ENCODE data around the gene TBATA.

Gene TBATA

GRCh38 chr10:70759781-70760180, 25.4 kb downstream of the TBATA start:
- Mint-ChIP-seq H3K4me1 (peaks cover 33% of the 10 kb centered on the region), H3K27me3 (ENCODE audit: low read depth) (peaks cover 9% of the 10 kb centered on the region), H3K27ac (no peak overlapping the region), H3K36me3 (ENCODE audit: low read depth) (no peaks in the 10 kb centered on the region), H3K9me3 (no peaks in the 10 kb centered on the region), H3K4me3 (no peak overlapping the region)
- TF ChIP-seq, protein P1, sequence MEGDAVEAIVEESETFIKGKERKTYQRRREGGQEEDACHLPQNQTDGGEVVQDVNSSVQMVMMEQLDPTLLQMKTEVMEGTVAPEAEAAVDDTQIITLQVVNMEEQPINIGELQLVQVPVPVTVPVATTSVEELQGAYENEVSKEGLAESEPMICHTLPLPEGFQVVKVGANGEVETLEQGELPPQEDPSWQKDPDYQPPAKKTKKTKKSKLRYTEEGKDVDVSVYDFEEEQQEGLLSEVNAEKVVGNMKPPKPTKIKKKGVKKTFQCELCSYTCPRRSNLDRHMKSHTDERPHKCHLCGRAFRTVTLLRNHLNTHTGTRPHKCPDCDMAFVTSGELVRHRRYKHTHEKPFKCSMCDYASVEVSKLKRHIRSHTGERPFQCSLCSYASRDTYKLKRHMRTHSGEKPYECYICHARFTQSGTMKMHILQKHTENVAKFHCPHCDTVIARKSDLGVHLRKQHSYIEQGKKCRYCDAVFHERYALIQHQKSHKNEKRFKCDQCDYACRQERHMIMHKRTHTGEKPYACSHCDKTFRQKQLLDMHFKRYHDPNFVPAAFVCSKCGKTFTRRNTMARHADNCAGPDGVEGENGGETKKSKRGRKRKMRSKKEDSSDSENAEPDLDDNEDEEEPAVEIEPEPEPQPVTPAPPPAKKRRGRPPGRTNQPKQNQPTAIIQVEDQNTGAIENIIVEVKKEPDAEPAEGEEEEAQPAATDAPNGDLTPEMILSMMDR (IDR thresholded peaks at IDR 0.05; ENCODE audit: unreplicated experiment in 3 of 3), result no peak

- Mint-ChIP-seq H3K9me3 (no peaks in the 10 kb centered on the region), H3K27me3 (ENCODE audit: low read depth) (peaks cover 12% of the 10 kb centered on the region), H3K4me1 (peaks cover 41% of the 10 kb centered on the region), H3K27ac (peak overlapping the region in 2 of 3 experiments; percentile 31 to 38), H3K4me3 (no peak overlapping the region), H3K36me3 (ENCODE audit: low read depth) (no peaks in the 10 kb centered on the region)
- TF ChIP-seq, protein P1 (IDR thresholded peaks at IDR 0.05; ENCODE audit: unreplicated experiment in 3 of 3), result peak; percentile 73 to 83 (median 80)
Measured at GRCh38 chr10:70758757-70759514, 26.2 kb downstream of the TBATA start.

DNA sequence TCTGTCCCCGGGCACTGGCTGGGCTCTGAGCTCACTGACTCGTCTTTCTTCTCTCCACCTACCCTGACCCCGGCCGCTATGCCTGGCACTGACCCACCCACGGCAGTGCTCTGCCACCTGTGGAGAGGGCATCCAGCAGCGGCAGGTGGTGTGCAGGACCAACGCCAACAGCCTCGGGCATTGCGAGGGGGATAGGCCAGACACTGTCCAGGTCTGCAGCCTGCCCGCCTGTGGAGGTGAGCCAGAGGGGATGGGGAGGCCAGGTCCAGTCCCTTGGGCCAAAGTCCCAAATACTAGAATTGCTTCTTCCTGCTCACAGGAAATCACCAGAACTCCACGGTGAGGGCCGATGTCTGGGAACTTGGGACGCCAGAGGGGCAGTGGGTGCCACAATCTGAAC, 27.3 kb downstream of the TBATA start:
- Mint-ChIP-seq H3K27me3 (ENCODE audit: low read depth) (peaks cover 12% of the 10 kb centered on the region), H3K9me3 (no peaks in the 10 kb centered on the region), H3K4me1 (peaks cover 47% of the 10 kb centered on the region), H3K36me3 (ENCODE audit: low read depth) (no peaks in the 10 kb centered on the region), H3K4me3 (no peak overlapping the region), H3K27ac (no peak overlapping the region)
- TF ChIP-seq, protein P1 (IDR thresholded peaks at IDR 0.05; ENCODE audit: unreplicated experiment in 3 of 3), result no peak

DNA sequence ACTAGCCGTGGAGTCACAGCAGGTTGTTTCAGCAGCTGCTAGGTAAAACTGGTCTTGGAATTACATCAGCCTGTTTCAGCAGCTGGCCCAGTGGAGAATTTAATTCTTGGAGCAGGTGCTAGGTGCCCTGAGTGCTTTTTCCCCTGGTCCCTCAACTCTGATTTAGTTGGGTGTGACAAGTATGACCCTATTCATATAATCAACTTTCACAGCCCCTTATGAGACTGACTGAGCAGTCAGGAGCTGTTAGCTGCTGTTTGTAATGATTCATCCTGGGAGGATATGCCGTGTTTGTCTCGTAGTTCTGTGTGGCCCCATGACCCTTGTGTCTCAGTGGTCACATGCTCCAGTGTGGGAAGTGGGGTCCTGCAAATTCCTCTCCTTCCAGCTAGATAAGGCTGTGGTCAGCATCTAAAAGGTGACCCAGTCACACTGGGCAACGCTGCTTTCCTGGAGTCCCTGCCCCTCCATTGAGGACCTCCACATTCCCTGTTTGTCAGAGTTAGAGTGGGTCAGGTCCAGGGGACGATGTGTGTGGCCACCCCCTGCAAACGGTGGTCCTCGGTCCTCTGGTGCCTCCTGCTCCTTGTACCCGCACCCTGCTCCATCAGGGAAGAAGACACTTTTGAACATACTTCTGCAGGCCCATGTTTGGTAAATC, 28.3 kb downstream of the TBATA start:
- peaks cover 47% of the 10 kb centered on the region for H3K4me1 Mint-ChIP-seq
- no peaks in the 10 kb centered on the region for H3K36me3 Mint-ChIP-seq (ENCODE audit: low read depth)
- TF ChIP-seq, protein P1 (IDR thresholded peaks at IDR 0.05; ENCODE audit: unreplicated experiment in 3 of 3), result no peak
- peak overlapping the region in 1 of 3 experiments; percentile 21 for H3K27ac Mint-ChIP-seq
- H3K4me3 Mint-ChIP-seq, result no peak overlapping the region
- H3K27me3 Mint-ChIP-seq (ENCODE audit: low read depth), result peaks cover 8% of the 10 kb centered on the region
- no peaks in the 10 kb centered on the region for H3K9me3 Mint-ChIP-seq

- Mint-ChIP-seq H3K9me3 (no peaks in the 10 kb centered on the region), H3K36me3 (ENCODE audit: low read depth) (no peaks in the 10 kb centered on the region), H3K27me3 (ENCODE audit: low read depth) (peaks cover 8% of the 10 kb centered on the region), H3K4me3 (peak overlapping the region in 1 of 3 experiments; percentile 2), H3K27ac (peak overlapping the region in 2 of 3 experiments; percentile 60 to 69), H3K4me1 (peaks cover 31% of the 10 kb centered on the region)
- TF ChIP-seq, protein P1 (IDR thresholded peaks at IDR 0.05; ENCODE audit: unreplicated experiment in 3 of 3), result no peak
Measured at GRCh38 chr10:70753841-70754621, 31.1 kb downstream of the TBATA start.

Measured in nephron (organoid).